ENCODE results near the gene CGNL1. TPM values are rescaled to one million over a fixed set of nuclear protein-coding genes. Genes with fewer than 3 reads are reported as not detected.
A peak's percentile ranks its signal among the peaks of the same experiment; 100 is the strongest.

The CGNL1 gene
- total RNA-seq, 4 donors from 2014 or later: 40.7 to 74.4 (median 56.0) TPM

- TF ChIP-seq POLR2A (IDR thresholded peaks at IDR 0.05): no peak
- no peak for TF ChIP-seq CTCF (IDR thresholded peaks at IDR 0.05)
- peak; percentile 55 to 63 for DNase-seq
- intact Hi-C loops (cut with DNase I): no loop called here
- Histone ChIP-seq H3K9me3 (no peaks in the 10 kb centered on the region), H3K36me3 (no peaks in the 10 kb centered on the region), H3K27me3 (no peaks in the 10 kb centered on the region), H3K4me3 (replicated peaks in 1 of 3) (peak overlapping the region; percentile 18 to 56 (median 55)), H3K27ac (peak overlapping the region; percentile 50 to 89 (median 81)), H3K4me1 (peaks cover 24 to 45% of the 10 kb centered on the region in 2 donors)
- WGBS, 2 donors: 3 to 9% methylated on average over 20 to 31 of the region's 48 CpGs
These were observed 582 bp downstream of the CGNL1 start for GRCh38 chr15:57376696-57377477.

- peak in 1 of 6 experiments; percentile 9 for TF ChIP-seq CTCF (IDR thresholded peaks at IDR 0.05)
- TF ChIP-seq POLR2A (IDR thresholded peaks at IDR 0.05): no peak
- no peak for DNase-seq
- H3K36me3 ChIP-seq: no peaks in the 10 kb centered on the region
- H3K27me3 ChIP-seq: no peaks in the 10 kb centered on the region
- peak overlapping the region; percentile 18 to 56 (median 55) for H3K4me3 ChIP-seq (replicated peaks in 1 of 3)
- 33 to 43% methylated on average over 4 of the region's 4 CpGs for WGBS, 2 donors
- peak overlapping the region; percentile 50 to 89 (median 81) for H3K27ac ChIP-seq
- H3K9me3 ChIP-seq: no peaks in the 10 kb centered on the region
- peaks cover 26 to 50% of the 10 kb centered on the region in 2 donors for H3K4me1 ChIP-seq
- intact Hi-C loops (cut with DNase I): no loop called here
These were observed 1.2 kb downstream of the CGNL1 start for GRCh38 chr15:57377478-57377847.

GRCh38 chr15:57379487-57379886, 3.2 kb downstream of the CGNL1 start:
- Histone ChIP-seq H3K4me3 (replicated peaks in 1 of 3) (no peak overlapping the region), H3K9me3 (no peaks in the 10 kb centered on the region), H3K27ac (peak overlapping the region in 1 of 3 donors; percentile 15), H3K36me3 (no peaks in the 10 kb centered on the region), H3K27me3 (no peaks in the 10 kb centered on the region), H3K4me1 (peaks cover 37 to 68% of the 10 kb centered on the region in 2 donors)
- 58 to 71% methylated on average over 3 of the region's 3 CpGs for WGBS, 2 donors
- intact Hi-C loops (cut with DNase I): no loop called here
- DNase-seq: no peak
- TF ChIP-seq POLR2A (IDR thresholded peaks at IDR 0.05) (no peak), CTCF (IDR thresholded peaks at IDR 0.05) (no peak)

GRCh38 chr15:57380854-57381253, 4.5 kb downstream of the CGNL1 start:
- TF ChIP-seq CTCF (IDR thresholded peaks at IDR 0.05): no peak
- TF ChIP-seq POLR2A (IDR thresholded peaks at IDR 0.05): no peak
- Histone ChIP-seq H3K36me3 (no peaks in the 10 kb centered on the region), H3K27ac (peak overlapping the region in 2 of 3 donors; percentile 18 to 75), H3K27me3 (no peaks in the 10 kb centered on the region), H3K9me3 (no peaks in the 10 kb centered on the region), H3K4me3 (replicated peaks in 1 of 3) (no peak overlapping the region), H3K4me1 (peaks cover 49 to 80% of the 10 kb centered on the region in 2 donors)
- no peak for DNase-seq
- intact Hi-C loops (cut with DNase I): no loop called here
- WGBS, 2 donors: 80 to 83% methylated on average over 2 of the region's 2 CpGs

GRCh38 chr15:57382215-57382614, 5.9 kb downstream of the CGNL1 start:
- Histone ChIP-seq H3K36me3 (no peaks in the 10 kb centered on the region), H3K4me1 (peaks cover 46 to 90% of the 10 kb centered on the region in 2 donors), H3K4me3 (replicated peaks in 1 of 3) (no peak overlapping the region), H3K27ac (peak overlapping the region; percentile 67 to 81 (median 75)), H3K9me3 (no peaks in the 10 kb centered on the region), H3K27me3 (no peaks in the 10 kb centered on the region)
- 33 to 40% methylated on average over 7 of the region's 7 CpGs for WGBS, 2 donors
- TF ChIP-seq POLR2A (IDR thresholded peaks at IDR 0.05): peak in 1 of 2 donors; percentile 18
- TF ChIP-seq CTCF (IDR thresholded peaks at IDR 0.05): no peak
- DNase-seq: peak in 1 of 2 donors; percentile 47
- intact Hi-C loops (cut with DNase I): no loop called here
